Natural killer cell (primary cell): Measurements from ENCODE around the gene TBATA. TPM values are rescaled to one million over a fixed set of nuclear protein-coding genes. Genes with fewer than 3 reads are reported as not detected.

Source experiments
- ATAC-seq, 3 donors: fragments of 150-1000 bp in 2 of 3; fragments of 200-7000 bp in 1 of 3; cut with Tn5 transposase; 1 replicate in 1 of 3; 2 replicates in 2 of 3; pipeline ENCODE4 v1.10.0; 2021; ENCODE audit warnings: mild to moderate bottlenecking in 2 of 3, moderate library complexity in 2 of 3
- DNase-seq, 2 donors: peaks; one replicate each; pipeline versions ENCODE4 v3.0.0 to v3.0.0-alpha.2; 2013 to 2021; ENCODE audit warnings: mixed read lengths in 1 of 2
- H3K27ac ChIP-seq: one replicate; pipeline ENCODE4 v1.5.1; 2013; ENCODE audit warnings: mild to moderate bottlenecking, low read length
- H3K27me3 ChIP-seq: one replicate; pipeline ENCODE4 v1.6.1; 2013; ENCODE audit warnings: low read length; ENCODE audit not compliant: control insufficient read depth, insufficient read depth
- H3K36me3 ChIP-seq: one replicate; pipeline ENCODE4 v1.6.1; 2013; ENCODE audit warnings: low read length; ENCODE audit not compliant: control insufficient read depth, insufficient read depth
- H3K4me1 ChIP-seq: one replicate; pipeline ENCODE4 v1.6.1; 2013; ENCODE audit warnings: low read length; ENCODE audit not compliant: control insufficient read depth, insufficient read depth
- H3K4me3 ChIP-seq: one replicate; pipeline ENCODE4 v1.5.1; 2013; ENCODE audit warnings: low read length
- H3K9me3 ChIP-seq: one replicate; pipeline ENCODE4 v1.6.1; 2013; ENCODE audit warnings: low read length; ENCODE audit not compliant: control insufficient read depth, insufficient read depth
- H3K27ac Mint-ChIP-seq, 2 donors: one replicate each; pipeline ENCODE4 v1.8.0; 2022; ENCODE audit warnings: mild to moderate bottlenecking in 2 of 2, mixed read lengths in 2 of 2, moderate library complexity in 1 of 2
- H3K27me3 Mint-ChIP-seq, 2 donors: one replicate each; pipeline ENCODE4 v1.8.0; 2022; ENCODE audit warnings: low read depth in 2 of 2, mixed read lengths in 2 of 2
- H3K36me3 Mint-ChIP-seq: one replicate; pipeline ENCODE4 v1.8.0; 2022; ENCODE audit warnings: mixed read lengths
- H3K4me1 Mint-ChIP-seq, 2 donors: one replicate each; pipeline ENCODE4 v1.8.0; 2022; ENCODE audit warnings: mixed read lengths in 2 of 2
- H3K4me3 Mint-ChIP-seq: one replicate; pipeline ENCODE4 v1.8.0; 2022; ENCODE audit warnings: mild to moderate bottlenecking, moderate library complexity, mixed read lengths
- H3K9me3 Mint-ChIP-seq, 2 donors: one replicate each; pipeline ENCODE4 v1.8.0; 2022; ENCODE audit warnings: mixed read lengths in 2 of 2
- WGBS: methylation state at CpG from one replicate; pipeline ENCODE4 v1.1.7; 2013; ENCODE audit warnings: missing lambda C conversion rate; ENCODE audit not compliant: insufficient coverage; 5-methylcytosine and 5-hydroxymethylcytosine counted together
- intact Hi-C: fragments of 100-400 bp; cut with micrococcal nuclease; formaldehyde crosslinking; loops from one replicate; pipeline ENCODE4 v1.14.2; 2022
- total RNA-seq, 4 donors: library from RNA; stranded (reverse); fragments of 120-200 nt in 1 of 4; gene quantifications; one replicate each; pipeline versions ENCODE4 v1.2.3 to v1.2.4, GENCODE V29; 2013 to 2022
- TF ChIP-seq, protein P1 (sequence below): fragments of 200-600 bp; IDR thresholded peaks from one replicate; pipeline ENCODE4 v1.8.0; 2022; ENCODE audit warnings: antibody characterized with exemption

The TBATA gene
- under 1 TPM in 1 of 3 donors, not detected in 2; 0.16 TPM for total RNA-seq
- not detected for total RNA-seq (2013)

GRCh38 chr10:70785190-70785589, at the start of gene TBATA:
TBATA (minus strand) TSS chr10:70785377; CDS start chr10:70783379, 1,998 bp downstream.
- no peaks in the 10 kb centered on the region for H3K27me3 ChIP-seq
- Mint-ChIP-seq H3K4me3 (peak within 1 kb of the TSS; percentile 35), H3K27me3 (no peaks in the 10 kb centered on the region), H3K27ac (peak within 1 kb of the TSS; percentile 16 to 72), H3K4me1 (peaks cover 43 to 48% of the 10 kb centered on the region in 2 donors), H3K36me3 (no peaks in the 10 kb centered on the region), H3K9me3 (no peaks in the 10 kb centered on the region)
- H3K36me3 ChIP-seq: no peaks in the 10 kb centered on the region
- intact Hi-C loops: no loop called here
- no peak within 1 kb of the TSS for H3K4me3 ChIP-seq
- no peak within 1 kb of the TSS for H3K27ac ChIP-seq
- ATAC-seq: peak in 2 of 3 donors; percentile 54 to 82
- 6% methylated on average over 4 of the region's 4 CpGs for WGBS
- H3K9me3 ChIP-seq: no peaks in the 10 kb centered on the region
- DNase-seq: peak in 1 of 2 donors; percentile 21
- TF ChIP-seq, protein P1, sequence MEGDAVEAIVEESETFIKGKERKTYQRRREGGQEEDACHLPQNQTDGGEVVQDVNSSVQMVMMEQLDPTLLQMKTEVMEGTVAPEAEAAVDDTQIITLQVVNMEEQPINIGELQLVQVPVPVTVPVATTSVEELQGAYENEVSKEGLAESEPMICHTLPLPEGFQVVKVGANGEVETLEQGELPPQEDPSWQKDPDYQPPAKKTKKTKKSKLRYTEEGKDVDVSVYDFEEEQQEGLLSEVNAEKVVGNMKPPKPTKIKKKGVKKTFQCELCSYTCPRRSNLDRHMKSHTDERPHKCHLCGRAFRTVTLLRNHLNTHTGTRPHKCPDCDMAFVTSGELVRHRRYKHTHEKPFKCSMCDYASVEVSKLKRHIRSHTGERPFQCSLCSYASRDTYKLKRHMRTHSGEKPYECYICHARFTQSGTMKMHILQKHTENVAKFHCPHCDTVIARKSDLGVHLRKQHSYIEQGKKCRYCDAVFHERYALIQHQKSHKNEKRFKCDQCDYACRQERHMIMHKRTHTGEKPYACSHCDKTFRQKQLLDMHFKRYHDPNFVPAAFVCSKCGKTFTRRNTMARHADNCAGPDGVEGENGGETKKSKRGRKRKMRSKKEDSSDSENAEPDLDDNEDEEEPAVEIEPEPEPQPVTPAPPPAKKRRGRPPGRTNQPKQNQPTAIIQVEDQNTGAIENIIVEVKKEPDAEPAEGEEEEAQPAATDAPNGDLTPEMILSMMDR: no peak
- peaks cover 36% of the 10 kb centered on the region for H3K4me1 ChIP-seq

GRCh38 chr10:70834441-70835151, 49.4 kb upstream of the TBATA start:
- TF ChIP-seq, protein P1: no peak
- peaks cover 22% of the 10 kb centered on the region for H3K36me3 Mint-ChIP-seq
- Histone ChIP-seq H3K4me1 (no peaks in the 10 kb centered on the region), H3K9me3 (no peaks in the 10 kb centered on the region), H3K27ac (no peak overlapping the region), H3K36me3 (peaks cover 2% of the 10 kb centered on the region), H3K4me3 (no peak overlapping the region), H3K27me3 (no peaks in the 10 kb centered on the region)
- no peak for ATAC-seq
- no peaks in the 10 kb centered on the region for H3K27me3 Mint-ChIP-seq
- peaks cover 39 to 41% of the 10 kb centered on the region in 2 donors for H3K4me1 Mint-ChIP-seq
- H3K4me3 Mint-ChIP-seq: no peak overlapping the region
- intact Hi-C loops: no loop called here
- no peaks in the 10 kb centered on the region for H3K9me3 Mint-ChIP-seq
- DNase-seq: no peak
- H3K27ac Mint-ChIP-seq: no peak overlapping the region
- WGBS: 94% methylated on average over 7 of the region's 7 CpGs

- H3K9me3 Mint-ChIP-seq: no peaks in the 10 kb centered on the region
Measured at GRCh38 chr10:70834021-70834420, 48.8 kb upstream of the TBATA start.

More at GRCh38 chr10:70834021-70834420, 48.8 kb upstream of the TBATA start:
- Mint-ChIP-seq H3K27me3 (no peaks in the 10 kb centered on the region), H3K36me3 (peaks cover 22% of the 10 kb centered on the region), H3K27ac (no peak overlapping the region), H3K4me1 (peaks cover 39 to 44% of the 10 kb centered on the region in 2 donors), H3K4me3 (no peak overlapping the region)
- 93% methylated on average over 5 of the region's 5 CpGs for WGBS
- Histone ChIP-seq H3K36me3 (peaks cover 2% of the 10 kb centered on the region), H3K27ac (no peak overlapping the region), H3K4me3 (no peak overlapping the region), H3K27me3 (no peaks in the 10 kb centered on the region), H3K9me3 (no peaks in the 10 kb centered on the region), H3K4me1 (no peaks in the 10 kb centered on the region)
- ATAC-seq: no peak
- no peak for DNase-seq
- intact Hi-C loops: no loop called here
- TF ChIP-seq, protein P1: no peak
